CMK (cell line): ENCODE results near the gene C16orf86.

ENCODE experiments used
- DNase-seq: peaks from one replicate; pipeline ENCODE4 v3.0.0-alpha.2; 2010; ENCODE audit warnings: low read depth

Gene C16orf86

GRCh38 chr16:67667453-67667816, 821 bp downstream of the C16orf86 start:
- no peak for DNase-seq

- peak; percentile 86 for DNase-seq
Measured at GRCh38 chr16:67667817-67668494, 1.3 kb downstream of the C16orf86 start.

GRCh38 chr16:67668495-67669157, 2.0 kb downstream of the C16orf86 start:
- DNase-seq: no peak

GRCh38 chr16:67669499-67670101, 3.0 kb downstream of the C16orf86 start:
- no peak for DNase-seq

GRCh38 chr16:67672306-67672705, 5.7 kb downstream of the C16orf86 start:
- DNase-seq: no peak

GRCh38 chr16:67672739-67673662, 6.4 kb downstream of the C16orf86 start:
- no peak for DNase-seq

GRCh38 chr16:67673712-67674580, 7.3 kb downstream of the C16orf86 start:
- DNase-seq: no peak

GRCh38 chr16:67674851-67675578, 8.4 kb downstream of the C16orf86 start:
- no peak for DNase-seq

GRCh38 chr16:67675579-67675935, 8.9 kb downstream of the C16orf86 start:
- no peak for DNase-seq

- DNase-seq: no peak
Measured at GRCh38 chr16:67675999-67676398, 9.4 kb downstream of the C16orf86 start.

GRCh38 chr16:67676516-67676915, 9.9 kb downstream of the C16orf86 start:
- DNase-seq: no peak

- DNase-seq: no peak
Measured at GRCh38 chr16:67676939-67677338, 10.3 kb downstream of the C16orf86 start.

- no peak for DNase-seq
Measured at GRCh38 chr16:67677712-67678111, 11.1 kb downstream of the C16orf86 start.

- no peak for DNase-seq
Measured at GRCh38 chr16:67678354-67679023, 11.9 kb downstream of the C16orf86 start.

- no peak for DNase-seq
Measured at GRCh38 chr16:67679935-67680897, 13.6 kb downstream of the C16orf86 start.

GRCh38 chr16:67683767-67684166, 17.2 kb downstream of the C16orf86 start:
- no peak for DNase-seq

GRCh38 chr16:67685388-67686112, 18.9 kb downstream of the C16orf86 start:
- no peak for DNase-seq
